ENCODE data around the gene FIP1L1.

Gene FIP1L1

GRCh38 chr4:53477636-53478035 is 100.2 kb downstream of the FIP1L1 start:
- DNase-seq = no peak

GRCh38 chr4:53478671-53479456 is 101.4 kb downstream of the FIP1L1 start:
- no peak for DNase-seq

GRCh38 chr4:53479736-53480525 is 102.5 kb downstream of the FIP1L1 start:
- DNase-seq = no peak

GRCh38 chr4:53480909-53481308 is 103.5 kb downstream of the FIP1L1 start:
- DNase-seq = no peak

GRCh38 chr4:53481586-53481985 is 104.1 kb downstream of the FIP1L1 start:
- DNase-seq = no peak

- no peak for DNase-seq
Observed at GRCh38 chr4:53483250-53483649, 105.8 kb downstream of the FIP1L1 start.

- no peak for DNase-seq
Observed at GRCh38 chr4:53484911-53485657, 107.6 kb downstream of the FIP1L1 start.

GRCh38 chr4:53485658-53486040 is 108.2 kb downstream of the FIP1L1 start:
- DNase-seq = no peak

GRCh38 chr4:53487766-53488165 is 110.3 kb downstream of the FIP1L1 start:
- no peak for DNase-seq

GRCh38 chr4:53489279-53489889 is 111.9 kb downstream of the FIP1L1 start:
- peak in 1 of 2 donors; percentile 3 for DNase-seq

- DNase-seq = no peak
Observed at GRCh38 chr4:53490161-53490956, 112.9 kb downstream of the FIP1L1 start.

GRCh38 chr4:53490965-53491622 is 113.7 kb downstream of the FIP1L1 start:
- peak; percentile 29 to 44 for DNase-seq

- no peak for DNase-seq
Observed at GRCh38 chr4:53494851-53495250, 117.4 kb downstream of the FIP1L1 start.

- no peak for DNase-seq
Observed at GRCh38 chr4:53497487-53498244, 120.2 kb downstream of the FIP1L1 start.

GRCh38 chr4:53498706-53499105 is 121.3 kb downstream of the FIP1L1 start:
- no peak for DNase-seq

GRCh38 chr4:53499791-53500190 is 122.3 kb downstream of the FIP1L1 start:
- DNase-seq = no peak

GRCh38 chr4:53500546-53500945 is 123.1 kb downstream of the FIP1L1 start:
- no peak for DNase-seq

- DNase-seq = no peak
Observed at GRCh38 chr4:53501561-53501960, 124.1 kb downstream of the FIP1L1 start.

GRCh38 chr4:53502094-53502493 is 124.7 kb downstream of the FIP1L1 start:
- DNase-seq = no peak

GRCh38 chr4:53505947-53506346 is 128.5 kb downstream of the FIP1L1 start:
- DNase-seq = no peak

GRCh38 chr4:53507058-53507457 is 129.6 kb downstream of the FIP1L1 start:
- no peak for DNase-seq
